Spinal cord (tissue), 10 donors: ENCODE data around the gene RND2. TPM values are rescaled to one million over a fixed set of nuclear protein-coding genes. Genes with fewer than 3 reads are reported as not detected.
A peak's percentile ranks its signal among the peaks of the same experiment; 100 is the strongest.
"Not testable (repeated sequence)": the region's sequence is repeated elsewhere in the genome, so short reads cannot be mapped to it uniquely, and the experiment has no call there.

Source experiments
- DNase-seq, 6 donors: peaks; one replicate each; pipeline versions ENCODE4 v3.0.0 to v3.0.0-alpha.2; 2013 to 2015; ENCODE audit warnings: low spot score in 6 of 6, low read depth in 4 of 6
- H3K27ac ChIP-seq: one replicate; pipeline ENCODE4 v1.5.1; 2013; ENCODE audit warnings: low read depth, low read length, control low read depth
- H3K27me3 ChIP-seq: one replicate; pipeline ENCODE4 v1.6.1; 2013; ENCODE audit warnings: low read length; ENCODE audit not compliant: control insufficient read depth, insufficient read depth
- H3K36me3 ChIP-seq: one replicate; pipeline ENCODE4 v1.6.1; 2013; ENCODE audit warnings: low read length; ENCODE audit not compliant: control insufficient read depth, insufficient read depth
- H3K4me1 ChIP-seq: one replicate; pipeline ENCODE4 v1.6.1; 2013; ENCODE audit warnings: low read length; ENCODE audit not compliant: control insufficient read depth, insufficient read depth
- H3K4me3 ChIP-seq: one replicate; pipeline ENCODE4 v1.5.1; 2013; ENCODE audit warnings: low read depth, low read length, control low read depth
- H3K9me3 ChIP-seq: one replicate; pipeline ENCODE4 v1.6.1; 2013; ENCODE audit warnings: low read length; ENCODE audit not compliant: control insufficient read depth, insufficient read depth
- WGBS: methylation state at CpG from one replicate; pipeline ENCODE4 v1.1.5; 2013; ENCODE audit warnings: missing lambda C conversion rate; ENCODE audit not compliant: insufficient coverage; 5-methylcytosine and 5-hydroxymethylcytosine counted together
- polyA plus RNA-seq, 2 donors: library from polyadenylated mRNA; unstranded; fragments of 120-200 nt; gene quantifications; one replicate each; pipeline ENCODE4 v1.2.1, GENCODE V29; 2013; ENCODE audit not compliant: insufficient read length in 2 of 2
- total RNA-seq, 2 donors: library from RNA; depleted of rRNA in 1 of 2; stranded (reverse); fragments of 120-200 nt in 1 of 2; fragments of >200 nt in 1 of 2; gene quantifications; one replicate each; pipeline versions ENCODE4 v1.2.3 to v1.2.4, GENCODE V29; 2013 to 2014
- donor health status: healthy.

RND2 gene
- total and polyA plus RNA-seq, 4 donors, result 19.2 to 86.9 (median 53.6) TPM

DNA sequence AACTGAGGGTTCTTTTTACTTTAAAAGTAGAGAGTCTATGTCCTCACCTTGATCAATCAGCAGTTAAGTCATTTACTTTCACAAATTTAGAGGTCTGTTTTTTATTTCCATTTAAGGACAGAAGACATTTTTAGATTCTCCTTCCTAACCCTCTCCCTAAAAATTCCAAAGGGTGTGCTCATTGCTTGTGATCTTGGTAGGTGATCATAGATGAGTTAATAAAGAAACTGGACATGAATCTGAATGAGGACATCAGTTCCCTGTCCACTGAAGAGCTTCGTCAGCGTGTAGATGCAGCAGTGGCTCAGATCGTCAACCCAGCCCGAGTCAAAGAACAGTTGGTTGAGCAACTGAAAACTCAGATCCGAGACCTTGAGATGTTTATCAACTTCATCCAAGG is 35.9 kb upstream of the RND2 start:
- Histone ChIP-seq H3K36me3 (peaks cover 72% of the 10 kb centered on the region), H3K27ac (no peak overlapping the region), H3K27me3 (no peaks in the 10 kb centered on the region), H3K4me3 (no peak overlapping the region), H3K4me1 (no peaks in the 10 kb centered on the region), H3K9me3 (no peaks in the 10 kb centered on the region)
- WGBS, result 89% methylated on average over 4 of the region's 5 CpGs
- DNase-seq, result no peak

DNA sequence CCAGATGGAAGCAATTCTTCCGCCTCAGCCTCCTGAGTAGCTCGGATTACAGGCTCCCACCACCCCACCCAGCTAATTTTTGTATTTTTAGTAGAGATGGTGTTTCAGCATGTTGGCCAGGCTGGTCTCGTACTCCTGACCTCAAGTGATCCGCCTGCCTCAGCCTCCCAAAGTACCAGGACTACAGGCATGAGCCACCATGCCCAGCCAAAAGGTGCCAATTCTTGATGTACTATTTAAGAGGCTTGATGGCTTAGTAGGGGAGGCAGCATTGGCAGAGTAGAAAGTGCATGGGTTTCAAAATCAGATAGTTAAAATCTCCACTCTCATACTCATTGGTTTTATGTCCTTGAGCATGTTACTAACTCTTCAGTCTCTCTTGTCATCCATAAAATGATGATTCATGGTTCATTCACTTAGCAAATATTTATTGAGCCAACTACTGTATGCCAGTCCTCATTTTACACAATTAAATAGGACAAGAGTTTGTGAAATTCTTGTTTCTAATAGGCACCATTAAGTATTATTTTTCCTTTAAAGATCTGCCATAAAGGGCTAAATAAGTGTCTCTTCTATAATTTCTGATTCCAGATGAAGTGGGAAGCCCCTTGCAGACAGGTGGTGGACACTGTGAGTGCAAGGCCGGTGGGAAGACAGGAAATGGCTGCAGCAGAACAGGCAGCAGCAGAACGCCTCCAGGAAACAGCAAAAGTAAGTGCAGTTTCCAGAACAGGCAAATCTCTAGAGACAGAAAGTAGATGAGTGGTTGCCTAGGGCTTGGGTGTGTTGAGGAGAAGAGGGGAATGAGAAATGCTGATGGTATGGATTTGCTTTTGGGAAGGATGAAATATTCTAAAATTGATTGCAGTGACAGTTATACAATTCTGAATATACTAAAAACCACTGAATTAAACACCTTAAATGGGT is 35.0 kb upstream of the RND2 start:
- peaks cover 70% of the 10 kb centered on the region for H3K36me3 ChIP-seq
- H3K27ac ChIP-seq, result no peak overlapping the region
- 95% methylated on average over 2 of the region's 6 CpGs for WGBS

DNA sequence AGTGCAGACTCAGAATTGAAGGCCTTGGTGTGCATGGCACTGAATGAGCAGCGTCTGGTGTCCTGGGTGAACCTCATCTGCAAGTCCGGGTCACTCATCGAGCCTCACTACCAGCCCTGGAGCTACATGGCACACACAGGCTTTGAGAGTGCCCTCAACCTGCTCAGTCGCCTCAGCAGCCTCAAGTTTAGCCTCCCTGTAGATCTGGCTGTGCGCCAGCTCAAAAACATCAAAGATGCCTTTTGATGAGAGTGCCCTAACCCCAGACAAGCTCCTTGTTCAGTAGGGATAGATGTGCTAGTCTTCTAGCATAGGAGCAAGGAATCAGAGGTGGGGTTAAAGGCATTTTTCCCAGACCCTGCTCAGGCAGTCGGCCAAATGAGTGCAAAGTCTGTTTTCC is 33.6 kb upstream of the RND2 start:
- H3K4me3 ChIP-seq, result no peak overlapping the region
- H3K36me3 ChIP-seq, result peaks cover 60% of the 10 kb centered on the region
- no peak overlapping the region for H3K27ac ChIP-seq
- WGBS, result 98% methylated on average over 6 of the region's 6 CpGs
- H3K9me3 ChIP-seq, result no peaks in the 10 kb centered on the region
- H3K27me3 ChIP-seq, result no peaks in the 10 kb centered on the region
- no peaks in the 10 kb centered on the region for H3K4me1 ChIP-seq
- DNase-seq, result no peak

More for the DNA sequence above, 35.0 kb upstream of the RND2 start:
- DNase-seq, result no peak
- Histone ChIP-seq H3K4me1 (no peaks in the 10 kb centered on the region), H3K9me3 (no peaks in the 10 kb centered on the region), H3K4me3 (no peak overlapping the region), H3K27me3 (no peaks in the 10 kb centered on the region)

DNA sequence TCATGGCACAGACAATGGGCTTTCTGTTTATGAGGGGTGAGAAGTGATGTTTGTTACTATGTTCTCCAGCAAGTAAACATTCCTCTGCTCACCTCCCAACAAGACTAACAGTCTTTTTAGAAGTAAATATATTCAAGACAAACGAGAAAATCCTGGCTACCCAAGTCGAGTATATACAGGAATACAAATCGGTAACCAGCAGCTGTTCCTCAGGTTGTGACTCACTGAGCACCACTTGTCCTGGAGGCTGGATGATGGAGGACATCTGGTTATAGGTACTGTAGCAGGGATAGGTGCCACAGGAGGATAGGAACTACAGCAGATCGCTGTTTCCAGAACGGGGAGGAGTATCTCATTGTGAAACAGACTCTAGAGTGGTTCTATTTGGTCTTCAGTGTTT is 32.2 kb upstream of the RND2 start:
- Histone ChIP-seq H3K36me3 (peaks cover 47% of the 10 kb centered on the region), H3K4me1 (no peaks in the 10 kb centered on the region), H3K9me3 (no peaks in the 10 kb centered on the region), H3K27ac (no peak overlapping the region), H3K4me3 (no peak overlapping the region), H3K27me3 (no peaks in the 10 kb centered on the region)
- WGBS, result 94% methylated on average over 4 of the region's 5 CpGs
- DNase-seq, result no peak

DNA sequence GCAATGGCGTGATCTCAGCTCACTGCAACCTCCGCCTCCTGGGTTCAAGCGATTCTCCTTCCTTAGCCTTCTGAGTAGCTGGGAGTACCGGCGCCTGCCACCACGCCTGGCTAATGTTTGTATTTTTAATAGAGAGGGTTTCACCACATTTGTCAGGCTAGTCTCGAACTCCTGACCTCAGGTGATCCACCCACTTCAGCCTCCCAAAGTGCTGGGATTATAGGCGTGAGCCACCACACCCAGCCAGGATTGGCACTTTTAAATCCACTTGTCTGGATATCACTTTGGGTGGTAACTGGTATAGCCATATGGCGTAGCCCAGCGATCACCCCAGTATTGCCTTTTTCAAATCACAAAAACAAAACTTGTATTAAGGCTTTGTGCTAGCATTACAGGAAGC is 31.1 kb upstream of the RND2 start:
- H3K4me3 ChIP-seq, H3K4me1 ChIP-seq, DNase-seq, H3K27ac ChIP-seq, H3K9me3 ChIP-seq, H3K27me3 ChIP-seq: not testable (repeated sequence)
- H3K36me3 ChIP-seq, result peaks cover 40% of the 10 kb centered on the region
- 92% methylated on average over 2 of the region's 10 CpGs for WGBS

DNA sequence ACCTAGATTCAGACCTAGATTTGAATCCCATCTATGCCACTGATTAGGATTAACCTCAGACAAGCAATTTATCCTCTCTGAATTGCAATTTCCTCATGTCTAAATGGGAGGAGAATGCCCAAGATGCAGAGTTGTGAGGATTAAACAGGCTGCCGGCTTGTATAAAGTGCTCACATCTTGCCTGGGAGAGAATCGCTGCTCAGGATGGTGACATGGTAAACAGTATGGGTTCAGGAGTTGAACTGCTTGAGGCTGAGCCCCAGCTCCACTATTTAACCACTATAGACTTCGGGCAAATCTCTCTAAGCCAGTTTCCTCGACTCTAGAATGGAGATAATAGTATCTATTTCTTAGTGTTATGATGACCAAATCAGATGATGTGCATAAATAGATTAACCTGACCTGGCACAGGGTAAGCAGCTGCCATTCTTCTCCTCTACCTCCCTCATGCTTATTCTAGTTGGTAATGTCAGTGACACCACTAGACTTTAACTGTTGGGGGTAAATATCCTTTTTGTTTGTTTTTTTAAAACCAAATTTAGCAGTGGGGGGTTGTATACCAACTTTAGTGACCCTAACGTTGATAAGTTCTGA is 27.5 kb upstream of the RND2 start:
- Histone ChIP-seq H3K9me3 (no peaks in the 10 kb centered on the region), H3K36me3 (peaks cover 31% of the 10 kb centered on the region), H3K27me3 (no peaks in the 10 kb centered on the region), H3K4me3 (peak overlapping the region; percentile 22), H3K4me1 (peaks cover 9% of the 10 kb centered on the region), H3K27ac (peak overlapping the region; percentile 80)
- WGBS, result 0% methylated on average over 1 of the region's 5 CpGs
- no peak for DNase-seq

DNA sequence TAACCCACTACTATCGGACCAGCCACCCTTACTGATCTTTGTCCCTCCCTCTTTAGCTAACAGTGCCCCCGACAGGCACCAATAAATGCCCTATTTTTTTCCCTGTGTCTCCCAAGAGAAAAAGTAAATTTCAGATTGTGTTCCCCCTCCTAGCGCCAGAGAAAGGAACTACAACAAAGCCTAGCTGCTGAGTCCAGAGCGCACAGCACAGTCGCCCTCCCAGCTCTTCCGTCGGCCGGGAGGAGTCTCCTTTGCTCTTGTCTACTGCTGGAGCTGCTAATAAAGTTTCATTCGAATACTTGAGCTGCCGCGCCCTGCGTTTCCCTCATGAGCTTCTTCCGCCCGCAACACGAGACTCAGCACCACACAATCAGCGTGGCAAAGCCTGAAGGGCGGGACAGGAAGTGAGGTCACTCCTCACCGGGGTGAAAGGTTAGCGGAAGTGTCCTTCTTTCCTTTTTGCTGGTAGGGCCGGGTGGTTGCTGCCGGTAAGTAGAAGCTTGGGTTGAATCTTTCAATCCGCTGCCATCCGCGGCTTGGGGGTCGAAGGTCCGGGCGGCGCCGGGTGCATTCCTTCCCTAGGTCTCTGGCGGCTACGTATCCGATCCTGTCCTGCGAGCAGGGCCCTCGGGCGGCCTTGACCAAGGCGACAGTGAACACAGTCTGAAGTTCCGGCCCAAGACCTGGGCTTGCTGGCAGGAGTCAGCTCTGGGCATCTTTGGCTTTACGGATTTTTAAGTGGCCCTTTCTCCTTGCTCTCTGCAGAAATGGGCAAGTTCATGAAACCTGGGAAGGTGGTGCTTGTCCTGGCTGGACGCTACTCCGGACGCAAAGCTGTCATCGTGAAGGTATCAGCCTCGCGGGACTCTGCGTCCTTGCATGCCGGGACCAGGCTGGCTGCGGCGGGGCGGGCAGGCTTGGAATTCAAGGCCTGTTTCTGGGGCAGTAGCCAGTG is 26.8 kb upstream of the RND2 start, which contains the start of gene RPL27:
Gene RPL27, plus strand, starts transcription at position 436 of the 955 bp plus-strand sequence. Its CDS starts 332 bp downstream, at position 768.
- Histone ChIP-seq H3K27ac (peak within 1 kb of the TSS; percentile 95), H3K27me3 (no peaks in the 10 kb centered on the region), H3K9me3 (no peaks in the 10 kb centered on the region), H3K36me3 (peaks cover 32% of the 10 kb centered on the region), H3K4me1 (peaks cover 9% of the 10 kb centered on the region), H3K4me3 (peak within 1 kb of the TSS; percentile 82)
- 0% methylated on average over 43 of the region's 49 CpGs for WGBS
- peak; percentile 98 to 100 (median 99) for DNase-seq

DNA sequence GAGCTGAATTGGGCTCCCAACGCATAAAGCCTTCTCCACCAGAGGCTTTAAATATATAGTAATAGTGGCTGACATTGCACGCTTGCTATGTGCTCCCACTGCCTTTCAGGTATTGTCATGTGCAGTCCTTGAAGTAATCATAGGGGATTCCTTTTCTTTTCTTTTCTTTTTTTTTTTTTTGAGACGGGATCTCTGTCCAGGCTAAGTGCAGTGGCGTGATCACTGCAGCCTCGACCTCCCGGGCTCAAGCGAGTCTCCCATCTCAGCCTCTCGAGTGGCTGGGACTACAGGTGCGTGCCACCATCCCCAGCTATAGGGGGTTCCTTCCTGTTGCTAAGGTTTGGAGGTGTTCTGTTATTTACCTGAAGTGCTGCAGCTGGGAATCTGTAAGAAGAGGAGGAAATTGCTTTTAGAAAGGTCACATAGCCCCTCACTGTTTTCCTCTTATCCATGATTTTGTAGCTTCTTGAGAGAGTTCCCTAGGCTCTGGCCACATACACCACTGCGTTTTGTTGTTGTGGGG is 26.0 kb upstream of the RND2 start:
- peaks cover 40% of the 10 kb centered on the region for H3K36me3 ChIP-seq
- H3K9me3 ChIP-seq, result no peaks in the 10 kb centered on the region
- no peaks in the 10 kb centered on the region for H3K27me3 ChIP-seq
- 54% methylated on average over 5 of the region's 10 CpGs for WGBS
- peaks cover 9% of the 10 kb centered on the region for H3K4me1 ChIP-seq
- peak overlapping the region; percentile 82 for H3K4me3 ChIP-seq
- peak overlapping the region; percentile 95 for H3K27ac ChIP-seq
- DNase-seq, result no peak

DNA sequence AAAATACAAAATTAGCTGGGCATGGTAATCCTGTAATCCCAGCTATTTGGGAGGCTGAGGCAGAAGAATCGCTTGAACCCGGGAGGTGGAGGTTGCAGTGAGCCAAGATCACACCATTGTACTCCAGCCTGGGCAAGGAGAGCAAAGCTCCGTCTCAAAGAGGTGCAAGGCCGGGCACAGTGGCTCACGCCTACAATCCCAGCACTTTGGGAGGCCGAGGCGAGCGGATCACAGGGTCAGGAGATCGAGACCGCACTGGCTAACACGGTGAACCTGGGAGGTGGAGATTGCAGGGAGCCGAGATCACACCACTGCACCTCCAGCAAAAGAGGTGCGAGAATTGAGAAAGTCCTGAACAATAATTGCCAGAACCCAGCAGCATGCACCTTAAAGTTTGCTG is 24.1 kb upstream of the RND2 start:
- 98% methylated on average over 13 of the region's 13 CpGs for WGBS
- peaks cover 51% of the 10 kb centered on the region for H3K36me3 ChIP-seq
- not testable (repeated sequence) for H3K9me3 ChIP-seq, DNase-seq, H3K27me3 ChIP-seq, H3K4me3 ChIP-seq, H3K4me1 ChIP-seq, H3K27ac ChIP-seq
